Measurements from ENCODE around the gene PPP1R16B. TPM values are rescaled to one million over a fixed set of nuclear protein-coding genes. Genes with fewer than 3 reads are reported as not detected.

The PPP1R16B gene
- polyA plus RNA-seq, 4 donors = 0.89 to 11.9 (median 3.7) TPM

GRCh38 chr20:38827770-38828281, 22.3 kb downstream of the PPP1R16B start:
- Histone ChIP-seq H3K27me3 (ENCODE audit: control insufficient read depth in 3 of 3, insufficient read depth in 3 of 3, low read length in 3 of 3) (no peaks in the 10 kb centered on the region), H3K4me3 (ENCODE audit: low read depth in 1 of 3, low read length in 3 of 3) (no peak overlapping the region), H3K27ac (ENCODE audit: low read depth in 1 of 3, low read length in 2 of 3) (peak overlapping the region in 1 of 3 donors; percentile 24), H3K9me3 (ENCODE audit: control insufficient read depth in 2 of 2, insufficient read depth in 1 of 2, low read depth in 1 of 2, low read length in 1 of 2) (no peaks in the 10 kb centered on the region), H3K4me1 (ENCODE audit: control insufficient read depth in 3 of 3, insufficient read depth in 2 of 3, low read depth in 1 of 3, low read length in 2 of 3) (no peaks in the 10 kb centered on the region), H3K36me3 (ENCODE audit: control insufficient read depth in 3 of 3, insufficient read depth in 2 of 3, low read depth in 1 of 3, low read length in 3 of 3) (no peaks in the 10 kb centered on the region)
- FAIRE-seq (no peak), DNase-seq (no peak)
- 57 to 63% (median 62%) methylated on average over 7 of the region's 7 CpGs for WGBS, 3 donors

GRCh38 chr20:38828514-38829295, 23.2 kb downstream of the PPP1R16B start:
- Histone ChIP-seq H3K4me3 (ENCODE audit: low read depth in 1 of 3, low read length in 3 of 3) (no peak overlapping the region), H3K27me3 (ENCODE audit: control insufficient read depth in 3 of 3, insufficient read depth in 3 of 3, low read length in 3 of 3) (no peaks in the 10 kb centered on the region), H3K9me3 (ENCODE audit: control insufficient read depth in 2 of 2, insufficient read depth in 1 of 2, low read depth in 1 of 2, low read length in 1 of 2) (no peaks in the 10 kb centered on the region), H3K36me3 (ENCODE audit: control insufficient read depth in 3 of 3, insufficient read depth in 2 of 3, low read depth in 1 of 3, low read length in 3 of 3) (no peaks in the 10 kb centered on the region), H3K4me1 (ENCODE audit: control insufficient read depth in 3 of 3, insufficient read depth in 2 of 3, low read depth in 1 of 3, low read length in 2 of 3) (peaks cover 0 to 2% (median 0%) of the 10 kb centered on the region in 3 donors), H3K27ac (ENCODE audit: low read depth in 1 of 3, low read length in 2 of 3) (peak overlapping the region in 1 of 3 donors; percentile 24)
- DNase-seq = no peak
- no peak for FAIRE-seq
- 81 to 83% (median 83%) methylated on average over 6 of the region's 6 CpGs for WGBS, 3 donors

GRCh38 chr20:38829296-38829875, 23.9 kb downstream of the PPP1R16B start:
- Histone ChIP-seq H3K27me3 (ENCODE audit: control insufficient read depth in 3 of 3, insufficient read depth in 3 of 3, low read length in 3 of 3) (no peaks in the 10 kb centered on the region), H3K9me3 (ENCODE audit: control insufficient read depth in 2 of 2, insufficient read depth in 1 of 2, low read depth in 1 of 2, low read length in 1 of 2) (no peaks in the 10 kb centered on the region), H3K36me3 (ENCODE audit: control insufficient read depth in 3 of 3, insufficient read depth in 2 of 3, low read depth in 1 of 3, low read length in 3 of 3) (no peaks in the 10 kb centered on the region), H3K27ac (ENCODE audit: low read depth in 1 of 3, low read length in 2 of 3) (no peak overlapping the region), H3K4me1 (ENCODE audit: control insufficient read depth in 3 of 3, insufficient read depth in 2 of 3, low read depth in 1 of 3, low read length in 2 of 3) (peaks cover 0 to 2% (median 0%) of the 10 kb centered on the region in 3 donors), H3K4me3 (ENCODE audit: low read depth in 1 of 3, low read length in 3 of 3) (no peak overlapping the region)
- FAIRE-seq (no peak), DNase-seq (no peak)
- 70 to 83% (median 80%) methylated on average over 7 of the region's 7 CpGs for WGBS, 3 donors

- Histone ChIP-seq H3K27me3 (ENCODE audit: control insufficient read depth in 3 of 3, insufficient read depth in 3 of 3, low read length in 3 of 3) (no peaks in the 10 kb centered on the region), H3K9me3 (ENCODE audit: control insufficient read depth in 2 of 2, insufficient read depth in 1 of 2, low read depth in 1 of 2, low read length in 1 of 2) (no peaks in the 10 kb centered on the region), H3K27ac (ENCODE audit: low read depth in 1 of 3, low read length in 2 of 3) (no peak overlapping the region), H3K4me1 (ENCODE audit: control insufficient read depth in 3 of 3, insufficient read depth in 2 of 3, low read depth in 1 of 3, low read length in 2 of 3) (peaks cover 0 to 2% (median 0%) of the 10 kb centered on the region in 3 donors), H3K36me3 (ENCODE audit: control insufficient read depth in 3 of 3, insufficient read depth in 2 of 3, low read depth in 1 of 3, low read length in 3 of 3) (no peaks in the 10 kb centered on the region), H3K4me3 (ENCODE audit: low read depth in 1 of 3, low read length in 3 of 3) (no peak overlapping the region)
- DNase-seq (no peak), FAIRE-seq (no peak)
- 70 to 95% (median 75%) methylated on average over 1 of the region's 1 CpG for WGBS, 3 donors
Measured at GRCh38 chr20:38830356-38830755, 24.9 kb downstream of the PPP1R16B start.

- FAIRE-seq = no peak
- WGBS, 3 donors = 86 to 90% (median 87%) methylated on average over 11 of the region's 11 CpGs
- H3K27ac ChIP-seq (ENCODE audit: low read depth in 1 of 3, low read length in 2 of 3) = no peak overlapping the region
Measured at GRCh38 chr20:38831049-38831691, 25.7 kb downstream of the PPP1R16B start.

GRCh38 chr20:38831995-38832620, 26.6 kb downstream of the PPP1R16B start:
- 79 to 81% (median 80%) methylated on average over 8 of the region's 8 CpGs for WGBS, 3 donors
- DNase-seq (no peak), FAIRE-seq (no peak)
- Histone ChIP-seq H3K4me1 (ENCODE audit: control insufficient read depth in 3 of 3, insufficient read depth in 2 of 3, low read depth in 1 of 3, low read length in 2 of 3) (peaks cover 0 to 2% (median 0%) of the 10 kb centered on the region in 3 donors), H3K4me3 (ENCODE audit: low read depth in 1 of 3, low read length in 3 of 3) (no peak overlapping the region), H3K9me3 (ENCODE audit: control insufficient read depth in 2 of 2, insufficient read depth in 1 of 2, low read depth in 1 of 2, low read length in 1 of 2) (no peaks in the 10 kb centered on the region), H3K27ac (ENCODE audit: low read depth in 1 of 3, low read length in 2 of 3) (no peak overlapping the region), H3K36me3 (ENCODE audit: control insufficient read depth in 3 of 3, insufficient read depth in 2 of 3, low read depth in 1 of 3, low read length in 3 of 3) (no peaks in the 10 kb centered on the region), H3K27me3 (ENCODE audit: control insufficient read depth in 3 of 3, insufficient read depth in 3 of 3, low read length in 3 of 3) (no peaks in the 10 kb centered on the region)

More at GRCh38 chr20:38831049-38831691, 25.7 kb downstream of the PPP1R16B start:
- H3K4me1 ChIP-seq (ENCODE audit: control insufficient read depth in 3 of 3, insufficient read depth in 2 of 3, low read depth in 1 of 3, low read length in 2 of 3) = peaks cover 0 to 2% (median 0%) of the 10 kb centered on the region in 3 donors
- DNase-seq = no peak
- H3K4me3 ChIP-seq (ENCODE audit: low read depth in 1 of 3, low read length in 3 of 3) = no peak overlapping the region
- no peaks in the 10 kb centered on the region for H3K27me3 ChIP-seq (ENCODE audit: control insufficient read depth in 3 of 3, insufficient read depth in 3 of 3, low read length in 3 of 3)
- H3K9me3 ChIP-seq (ENCODE audit: control insufficient read depth in 2 of 2, insufficient read depth in 1 of 2, low read depth in 1 of 2, low read length in 1 of 2) = no peaks in the 10 kb centered on the region
- H3K36me3 ChIP-seq (ENCODE audit: control insufficient read depth in 3 of 3, insufficient read depth in 2 of 3, low read depth in 1 of 3, low read length in 3 of 3) = no peaks in the 10 kb centered on the region

- Histone ChIP-seq H3K4me1 (ENCODE audit: control insufficient read depth in 3 of 3, insufficient read depth in 2 of 3, low read depth in 1 of 3, low read length in 2 of 3) (peaks cover 0 to 2% (median 0%) of the 10 kb centered on the region in 3 donors), H3K9me3 (ENCODE audit: control insufficient read depth in 2 of 2, insufficient read depth in 1 of 2, low read depth in 1 of 2, low read length in 1 of 2) (no peaks in the 10 kb centered on the region), H3K4me3 (ENCODE audit: low read depth in 1 of 3, low read length in 3 of 3) (no peak overlapping the region), H3K27ac (ENCODE audit: low read depth in 1 of 3, low read length in 2 of 3) (peak overlapping the region in 1 of 3 donors; percentile 47), H3K27me3 (ENCODE audit: control insufficient read depth in 3 of 3, insufficient read depth in 3 of 3, low read length in 3 of 3) (no peaks in the 10 kb centered on the region), H3K36me3 (ENCODE audit: control insufficient read depth in 3 of 3, insufficient read depth in 2 of 3, low read depth in 1 of 3, low read length in 3 of 3) (no peaks in the 10 kb centered on the region)
- WGBS, 3 donors = 55 to 76% (median 74%) methylated on average over 5 of the region's 5 CpGs
- DNase-seq (no peak), FAIRE-seq (no peak)
Measured at GRCh38 chr20:38833154-38833856, 27.8 kb downstream of the PPP1R16B start.

- Histone ChIP-seq H3K4me1 (ENCODE audit: control insufficient read depth in 3 of 3, insufficient read depth in 2 of 3, low read depth in 1 of 3, low read length in 2 of 3) (peaks cover 0 to 2% (median 0%) of the 10 kb centered on the region in 3 donors), H3K36me3 (ENCODE audit: control insufficient read depth in 3 of 3, insufficient read depth in 2 of 3, low read depth in 1 of 3, low read length in 3 of 3) (no peaks in the 10 kb centered on the region), H3K27ac (ENCODE audit: low read depth in 1 of 3, low read length in 2 of 3) (peak overlapping the region in 1 of 3 donors; percentile 47), H3K27me3 (ENCODE audit: control insufficient read depth in 3 of 3, insufficient read depth in 3 of 3, low read length in 3 of 3) (no peaks in the 10 kb centered on the region), H3K9me3 (ENCODE audit: control insufficient read depth in 2 of 2, insufficient read depth in 1 of 2, low read depth in 1 of 2, low read length in 1 of 2) (no peaks in the 10 kb centered on the region), H3K4me3 (ENCODE audit: low read depth in 1 of 3, low read length in 3 of 3) (no peak overlapping the region)
- WGBS, 3 donors = 66 to 77% (median 71%) methylated on average over 4 of the region's 4 CpGs
- FAIRE-seq (no peak), DNase-seq (no peak)
Measured at GRCh38 chr20:38833857-38834164, 28.3 kb downstream of the PPP1R16B start.

Measured in small intestine (tissue), 7 donors.